Ishikawa (cell line): ENCODE measurements around the gene AGAP1.

Experiments used
- CEBPB ChIP-seq: IDR thresholded peaks from 2 replicates; pipeline ENCODE4 v1.6.1; 2012
- CREB1 ChIP-seq: IDR thresholded peaks from 2 replicates; pipeline ENCODE4 v1.6.1; 2012; ENCODE audit warnings: low read depth
- EGR1 ChIP-seq: IDR thresholded peaks from 2 replicates; pipeline ENCODE4 v1.6.1; 2012
- EP300 ChIP-seq: IDR thresholded peaks from 2 replicates; pipeline ENCODE4 v1.6.1; 2012; ENCODE audit warnings: borderline replicate concordance
- FOXM1 ChIP-seq: IDR thresholded peaks from 2 replicates; pipeline ENCODE4 v1.6.1; 2012; ENCODE audit warnings: low read depth, borderline replicate concordance
- MAX ChIP-seq: IDR thresholded peaks from 2 replicates; pipeline ENCODE4 v1.6.1; 2012
- NFIC ChIP-seq: IDR thresholded peaks from 2 replicates; pipeline ENCODE4 v1.6.1; 2012
- RAD21 ChIP-seq: IDR thresholded peaks from 2 replicates; pipeline ENCODE4 v1.6.1; 2012; ENCODE audit warnings: low read depth
- REST ChIP-seq: IDR thresholded peaks from 2 replicates; pipeline ENCODE4 v1.6.1; 2012; ENCODE audit warnings: low read depth, mild to moderate bottlenecking
- TAF1 ChIP-seq: IDR thresholded peaks from 2 replicates; pipeline ENCODE4 v1.6.1; 2012; ENCODE audit warnings: low read depth, mild to moderate bottlenecking
- TCF12 ChIP-seq: IDR thresholded peaks from 2 replicates; pipeline ENCODE4 v1.6.1; 2012; ENCODE audit warnings: low read depth
- TEAD4 ChIP-seq: IDR thresholded peaks from 2 replicates; pipeline ENCODE4 v1.6.1; 2012
- YY1 ChIP-seq: IDR thresholded peaks from 2 replicates; pipeline ENCODE4 v1.6.1; 2012; ENCODE audit warnings: low read depth
- ZBTB7A ChIP-seq: IDR thresholded peaks from 2 replicates; pipeline ENCODE4 v1.6.1; 2012; ENCODE audit warnings: low read depth
- TF ChIP-seq, protein P1 (sequence below): IDR thresholded peaks from 2 replicates; pipeline ENCODE4 v1.6.1; 2012

AGAP1 gene

GRCh38 chr2:235935773-235936172, 441.9 kb downstream of the AGAP1 start:
- TF ChIP-seq NFIC, result no peak
- no peak for TF ChIP-seq YY1
- TF ChIP-seq EGR1, result no peak
- TF ChIP-seq, protein P1, sequence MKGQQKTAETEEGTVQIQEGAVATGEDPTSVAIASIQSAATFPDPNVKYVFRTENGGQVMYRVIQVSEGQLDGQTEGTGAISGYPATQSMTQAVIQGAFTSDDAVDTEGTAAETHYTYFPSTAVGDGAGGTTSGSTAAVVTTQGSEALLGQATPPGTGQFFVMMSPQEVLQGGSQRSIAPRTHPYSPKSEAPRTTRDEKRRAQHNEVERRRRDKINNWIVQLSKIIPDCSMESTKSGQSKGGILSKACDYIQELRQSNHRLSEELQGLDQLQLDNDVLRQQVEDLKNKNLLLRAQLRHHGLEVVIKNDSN, result no peak
- no peak for TF ChIP-seq TAF1
- no peak for TF ChIP-seq CEBPB
- no peak for TF ChIP-seq ZBTB7A
- no peak for TF ChIP-seq CREB1
- TF ChIP-seq RAD21, result no peak
- no peak for TF ChIP-seq REST
- no peak for TF ChIP-seq EP300
- no peak for TF ChIP-seq TCF12
- TF ChIP-seq MAX, result no peak
- no peak for TF ChIP-seq FOXM1
- TF ChIP-seq TEAD4, result no peak

- TF ChIP-seq REST (no peak), CEBPB (no peak), RAD21 (peak; percentile 31)
- TF ChIP-seq, protein P1, result no peak
These were observed 442.6 kb downstream of the AGAP1 start for GRCh38 chr2:235936493-235936892.

GRCh38 chr2:235937087-235937486, 443.2 kb downstream of the AGAP1 start:
- TF ChIP-seq FOXM1 (no peak), NFIC (no peak), REST (no peak), TAF1 (no peak), RAD21 (no peak), TCF12 (no peak), CEBPB (no peak), TEAD4 (no peak), MAX (no peak), YY1 (no peak)
- TF ChIP-seq, protein P1, result no peak

GRCh38 chr2:235937526-235937925, 443.7 kb downstream of the AGAP1 start:
- no peak for TF ChIP-seq NFIC
- TF ChIP-seq, protein P1, result no peak
- no peak for TF ChIP-seq EP300
- TF ChIP-seq FOXM1, result no peak
- no peak for TF ChIP-seq ZBTB7A
- TF ChIP-seq YY1, result no peak
